HG03175 (cell line): ENCODE measurements around the gene TSPOAP1.

ENCODE experiments used
- ATAC-seq: cut with Tn5 transposase; IDR thresholded peaks from one replicate; pipeline ENCODE4 v1.9.1; 2021; ENCODE audit warnings: mild to moderate bottlenecking, moderate library complexity; ENCODE audit not compliant: unreplicated experiment

Gene TSPOAP1

GRCh38 chr17:58328195-58329034 lies at the start of gene TSPOAP1:
Gene TSPOAP1, minus strand, starts transcription at chr17:58328795. Its CDS starts 875 bp downstream, at chr17:58327920.
- peak; percentile 31 for ATAC-seq

GRCh38 chr17:58377661-58378060 lies 49.1 kb upstream of the TSPOAP1 start:
- no peak for ATAC-seq

- no peak for ATAC-seq
These were observed 48.6 kb upstream of the TSPOAP1 start for GRCh38 chr17:58377093-58377601.

GRCh38 chr17:58376472-58377000 lies 47.9 kb upstream of the TSPOAP1 start:
- ATAC-seq: no peak

- ATAC-seq: no peak
These were observed 47.2 kb upstream of the TSPOAP1 start for GRCh38 chr17:58375811-58376210.

GRCh38 chr17:58375256-58375655 lies 46.7 kb upstream of the TSPOAP1 start:
- ATAC-seq: no peak

- no peak for ATAC-seq
These were observed 45.3 kb upstream of the TSPOAP1 start for GRCh38 chr17:58373923-58374322.

GRCh38 chr17:58373003-58373402 lies 44.4 kb upstream of the TSPOAP1 start:
- no peak for ATAC-seq

GRCh38 chr17:58371300-58371950 lies 42.8 kb upstream of the TSPOAP1 start:
- ATAC-seq: no peak

- ATAC-seq: no peak
These were observed 42.1 kb upstream of the TSPOAP1 start for GRCh38 chr17:58370716-58371115.

GRCh38 chr17:58370309-58370708 lies 41.7 kb upstream of the TSPOAP1 start:
- no peak for ATAC-seq

- ATAC-seq: no peak
These were observed 40.8 kb upstream of the TSPOAP1 start for GRCh38 chr17:58369214-58370031.

GRCh38 chr17:58368860-58369213 lies 40.2 kb upstream of the TSPOAP1 start:
- ATAC-seq: no peak

- ATAC-seq: no peak
These were observed 38.9 kb upstream of the TSPOAP1 start for GRCh38 chr17:58367461-58367860.

GRCh38 chr17:58365980-58366595 lies 37.5 kb upstream of the TSPOAP1 start:
- ATAC-seq: no peak

GRCh38 chr17:58365185-58365979 lies 36.8 kb upstream of the TSPOAP1 start:
- ATAC-seq: no peak

- ATAC-seq: no peak
These were observed 35.8 kb upstream of the TSPOAP1 start for GRCh38 chr17:58364270-58364942.

GRCh38 chr17:58363457-58364185 lies 35.0 kb upstream of the TSPOAP1 start:
- no peak for ATAC-seq
